ENCODE data around the gene WWC2.

WWC2 gene

DNA sequence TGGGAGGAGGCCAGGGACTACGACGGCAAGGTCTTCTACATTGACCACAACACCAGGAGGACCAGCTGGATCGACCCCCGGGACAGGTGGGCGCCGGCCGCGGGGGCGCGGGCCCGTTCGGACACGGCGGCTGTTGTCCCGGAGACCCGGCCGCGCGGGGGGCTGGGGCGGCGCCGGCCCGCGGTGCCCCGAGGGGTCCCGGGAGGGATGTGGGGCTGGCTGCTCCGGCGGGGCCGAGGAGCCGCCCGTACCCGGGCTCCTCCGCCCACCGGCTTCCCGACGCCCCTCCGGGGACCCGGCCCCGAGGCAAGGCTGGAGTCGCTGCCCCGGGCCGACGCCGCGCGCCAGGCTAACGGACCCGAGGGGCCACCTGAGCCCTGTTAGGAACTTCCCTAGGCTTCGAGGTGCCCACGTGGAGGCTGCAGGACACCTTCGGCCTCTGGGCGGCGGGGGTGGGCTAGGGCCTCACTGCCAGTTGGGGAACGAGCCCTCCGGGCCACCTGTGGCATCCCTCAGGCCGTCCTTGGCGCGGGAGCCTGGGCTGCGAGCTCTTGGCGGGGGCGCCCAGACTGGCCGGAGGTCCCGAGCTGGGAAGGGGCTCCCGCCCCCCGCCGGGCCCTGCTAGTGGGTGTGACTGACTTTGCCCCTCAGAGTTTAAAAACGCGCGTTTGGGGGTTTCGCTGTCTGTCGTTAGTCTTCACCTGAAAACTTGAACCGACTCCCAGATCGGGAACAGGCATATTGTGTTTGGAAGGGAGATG is 660 bp downstream of the WWC2 start:
- Histone ChIP-seq H3K36me3 (ENCODE audit: control insufficient read depth in 5 of 5, insufficient read depth in 5 of 5, low read length in 5 of 5) (no peaks in the 10 kb centered on the region), H3K4me3 (ENCODE audit: low read depth in 1 of 5, low read length in 5 of 5) (peak overlapping the region; percentile 59 to 90 (median 83)), H3K9ac (ENCODE audit: low read length in 5 of 5) (peak overlapping the region in 4 of 5 donors; percentile 82 to 92 (median 88)), H3K4me1 (ENCODE audit: control insufficient read depth in 5 of 5, insufficient read depth in 5 of 5, low read length in 5 of 5) (peaks cover 1 to 42% (median 30%) of the 10 kb centered on the region in 5 donors), H3K27ac (ENCODE audit: low read depth, low read length) (peak overlapping the region; percentile 97), H3K27me3 (ENCODE audit: control insufficient read depth in 5 of 5, insufficient read depth in 4 of 5, low read length in 5 of 5) (no peaks in the 10 kb centered on the region), H3K9me3 (ENCODE audit: control insufficient read depth in 5 of 5, low read length in 5 of 5) (no peaks in the 10 kb centered on the region)

DNA sequence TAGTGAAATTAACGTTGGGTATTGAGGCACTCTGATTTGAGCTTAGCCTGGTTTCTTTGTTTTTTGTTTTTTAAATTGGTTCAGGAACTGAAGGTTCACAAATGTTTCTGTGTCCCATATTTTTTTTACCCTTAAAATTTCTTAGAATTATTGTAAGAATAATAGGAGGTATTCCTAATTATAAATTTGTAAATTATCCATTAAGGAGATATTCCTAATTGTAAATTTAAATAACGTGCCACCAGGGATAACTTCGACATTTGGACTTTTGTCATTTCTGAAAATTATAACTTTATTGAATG is 1.2 kb downstream of the WWC2 start:
- H3K36me3 ChIP-seq (ENCODE audit: control insufficient read depth in 5 of 5, insufficient read depth in 5 of 5, low read length in 5 of 5), result no peaks in the 10 kb centered on the region
- H3K9ac ChIP-seq (ENCODE audit: low read length in 5 of 5), result peak overlapping the region in 4 of 5 donors; percentile 82 to 92 (median 88)
- no peaks in the 10 kb centered on the region for H3K27me3 ChIP-seq (ENCODE audit: control insufficient read depth in 5 of 5, insufficient read depth in 4 of 5, low read length in 5 of 5)
- peaks cover 1 to 42% (median 30%) of the 10 kb centered on the region in 5 donors for H3K4me1 ChIP-seq (ENCODE audit: control insufficient read depth in 5 of 5, insufficient read depth in 5 of 5, low read length in 5 of 5)
- H3K4me3 ChIP-seq (ENCODE audit: low read depth in 1 of 5, low read length in 5 of 5), result peak overlapping the region; percentile 59 to 90 (median 83)
- peak overlapping the region; percentile 97 for H3K27ac ChIP-seq (ENCODE audit: low read depth, low read length)
- H3K9me3 ChIP-seq (ENCODE audit: control insufficient read depth in 5 of 5, low read length in 5 of 5), result no peaks in the 10 kb centered on the region

DNA sequence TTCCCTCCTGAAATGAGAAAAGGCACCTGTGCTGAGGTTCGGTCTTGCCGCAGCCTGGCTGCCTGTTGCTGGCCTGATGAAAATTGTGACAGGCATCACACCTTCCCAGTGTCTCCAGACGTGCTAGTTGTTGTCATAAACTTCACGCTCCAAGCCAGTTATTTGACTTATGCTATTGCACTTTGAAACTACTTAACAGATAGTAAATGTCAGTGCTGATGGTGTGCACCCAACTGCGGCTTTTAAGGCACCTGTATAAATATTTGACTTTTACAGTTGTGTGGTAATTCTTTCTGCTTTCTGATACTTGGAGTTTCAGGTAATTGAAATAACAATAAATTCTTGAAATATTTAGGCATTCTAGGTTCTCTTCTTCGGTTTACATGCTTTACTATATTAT is 1.8 kb downstream of the WWC2 start:
- Histone ChIP-seq H3K9me3 (ENCODE audit: control insufficient read depth in 5 of 5, low read length in 5 of 5) (no peaks in the 10 kb centered on the region), H3K4me3 (ENCODE audit: low read depth in 1 of 5, low read length in 5 of 5) (peak overlapping the region in 3 of 5 donors; percentile 31 to 83 (median 57)), H3K36me3 (ENCODE audit: control insufficient read depth in 5 of 5, insufficient read depth in 5 of 5, low read length in 5 of 5) (no peaks in the 10 kb centered on the region), H3K4me1 (ENCODE audit: control insufficient read depth in 5 of 5, insufficient read depth in 5 of 5, low read length in 5 of 5) (peaks cover 1 to 42% (median 30%) of the 10 kb centered on the region in 5 donors), H3K27me3 (ENCODE audit: control insufficient read depth in 5 of 5, insufficient read depth in 4 of 5, low read length in 5 of 5) (no peaks in the 10 kb centered on the region), H3K9ac (ENCODE audit: low read length in 5 of 5) (peak overlapping the region in 2 of 5 donors; percentile 82 to 92), H3K27ac (ENCODE audit: low read depth, low read length) (peak overlapping the region; percentile 97)

DNA sequence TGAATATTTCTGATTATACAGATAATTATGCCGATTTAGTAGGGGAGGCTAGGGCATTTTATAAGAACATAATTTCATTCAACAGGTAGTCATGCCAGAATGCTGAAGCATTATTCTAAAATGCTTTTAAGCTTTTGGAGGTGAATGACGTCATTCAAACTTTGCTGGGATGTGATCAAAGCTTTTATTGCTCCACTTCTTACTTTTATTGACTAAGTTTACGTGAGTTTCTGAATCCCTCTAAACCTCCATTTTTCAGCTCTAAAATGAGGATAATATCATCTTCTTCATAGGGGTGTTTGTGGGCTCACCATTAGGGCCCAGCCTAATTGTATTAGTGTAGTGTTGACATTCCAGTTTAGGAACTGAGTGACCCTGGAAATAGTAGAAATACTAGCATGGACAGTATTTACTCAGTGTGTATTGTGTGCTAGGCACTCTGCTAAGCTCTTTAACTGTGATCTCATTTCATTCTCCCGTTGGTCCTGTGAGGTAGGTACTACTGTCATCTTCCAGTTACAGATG is 3.0 kb downstream of the WWC2 start:
- Histone ChIP-seq H3K9ac (ENCODE audit: low read length in 5 of 5) (no peak overlapping the region), H3K4me1 (ENCODE audit: control insufficient read depth in 5 of 5, insufficient read depth in 5 of 5, low read length in 5 of 5) (peaks cover 1 to 40% (median 30%) of the 10 kb centered on the region in 5 donors), H3K36me3 (ENCODE audit: control insufficient read depth in 5 of 5, insufficient read depth in 5 of 5, low read length in 5 of 5) (no peaks in the 10 kb centered on the region), H3K27me3 (ENCODE audit: control insufficient read depth in 5 of 5, insufficient read depth in 4 of 5, low read length in 5 of 5) (no peaks in the 10 kb centered on the region), H3K9me3 (ENCODE audit: control insufficient read depth in 5 of 5, low read length in 5 of 5) (no peaks in the 10 kb centered on the region), H3K4me3 (ENCODE audit: low read depth in 1 of 5, low read length in 5 of 5) (no peak overlapping the region), H3K27ac (ENCODE audit: low read depth, low read length) (no peak overlapping the region)

DNA sequence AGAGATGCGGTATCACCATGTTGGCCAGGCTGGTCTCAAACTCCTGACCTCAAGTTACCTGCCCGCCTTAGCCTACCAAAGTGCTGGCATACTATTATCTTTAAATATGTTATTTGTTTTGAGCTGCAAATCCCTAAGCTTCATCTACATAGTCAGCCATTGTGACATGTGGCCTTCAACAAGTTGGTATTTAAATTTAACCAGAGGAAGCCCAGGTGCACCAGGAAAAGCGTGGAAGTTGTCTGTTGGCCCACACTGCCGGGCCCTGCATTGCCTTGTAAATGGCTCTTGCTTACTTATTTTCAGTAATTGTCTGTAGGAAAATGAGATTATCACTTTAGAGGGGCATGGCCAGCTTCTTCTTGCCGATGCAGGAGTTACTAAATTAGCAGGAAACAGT is 6.0 kb downstream of the WWC2 start:
- no peak overlapping the region for H3K4me3 ChIP-seq (ENCODE audit: low read depth in 1 of 5, low read length in 5 of 5)
- no peaks in the 10 kb centered on the region for H3K9me3 ChIP-seq (ENCODE audit: control insufficient read depth in 5 of 5, low read length in 5 of 5)

DNA sequence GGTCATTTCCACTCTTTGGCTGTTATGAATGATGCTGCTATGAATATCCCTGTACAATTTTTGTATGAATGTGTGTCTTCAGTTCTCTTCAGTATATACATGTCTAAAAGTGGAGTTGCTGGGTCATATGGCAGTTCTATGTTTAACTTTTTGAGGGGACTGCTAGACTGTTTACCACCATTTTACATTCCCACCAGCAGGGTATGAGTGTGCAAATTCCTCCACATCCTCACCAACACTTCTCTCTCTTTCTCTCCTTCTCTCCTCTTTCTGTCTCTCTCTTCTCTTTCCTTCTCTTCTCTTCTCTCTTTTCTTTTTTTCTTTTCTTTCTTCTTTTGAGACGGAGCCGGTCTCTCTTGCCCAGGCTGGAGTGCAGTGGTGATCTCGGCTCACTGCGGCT is 7.8 kb downstream of the WWC2 start:
- Histone ChIP-seq H3K9ac (ENCODE audit: low read length in 5 of 5) (no peak overlapping the region), H3K4me3 (ENCODE audit: low read depth in 1 of 5, low read length in 5 of 5) (no peak overlapping the region), H3K4me1 (ENCODE audit: control insufficient read depth in 5 of 5, insufficient read depth in 5 of 5, low read length in 5 of 5) (peaks cover 0 to 16% (median 7%) of the 10 kb centered on the region in 5 donors), H3K27me3 (ENCODE audit: control insufficient read depth in 5 of 5, insufficient read depth in 4 of 5, low read length in 5 of 5) (no peaks in the 10 kb centered on the region), H3K36me3 (ENCODE audit: control insufficient read depth in 5 of 5, insufficient read depth in 5 of 5, low read length in 5 of 5) (no peaks in the 10 kb centered on the region), H3K27ac (ENCODE audit: low read depth, low read length) (no peak overlapping the region), H3K9me3 (ENCODE audit: control insufficient read depth in 5 of 5, low read length in 5 of 5) (no peaks in the 10 kb centered on the region)

More for the DNA sequence above, 6.0 kb downstream of the WWC2 start:
- H3K36me3 ChIP-seq (ENCODE audit: control insufficient read depth in 5 of 5, insufficient read depth in 5 of 5, low read length in 5 of 5), result no peaks in the 10 kb centered on the region
- H3K27me3 ChIP-seq (ENCODE audit: control insufficient read depth in 5 of 5, insufficient read depth in 4 of 5, low read length in 5 of 5), result no peaks in the 10 kb centered on the region
- peaks cover 0 to 19% (median 17%) of the 10 kb centered on the region in 5 donors for H3K4me1 ChIP-seq (ENCODE audit: control insufficient read depth in 5 of 5, insufficient read depth in 5 of 5, low read length in 5 of 5)
- no peak overlapping the region for H3K9ac ChIP-seq (ENCODE audit: low read length in 5 of 5)
- H3K27ac ChIP-seq (ENCODE audit: low read depth, low read length), result no peak overlapping the region

DNA sequence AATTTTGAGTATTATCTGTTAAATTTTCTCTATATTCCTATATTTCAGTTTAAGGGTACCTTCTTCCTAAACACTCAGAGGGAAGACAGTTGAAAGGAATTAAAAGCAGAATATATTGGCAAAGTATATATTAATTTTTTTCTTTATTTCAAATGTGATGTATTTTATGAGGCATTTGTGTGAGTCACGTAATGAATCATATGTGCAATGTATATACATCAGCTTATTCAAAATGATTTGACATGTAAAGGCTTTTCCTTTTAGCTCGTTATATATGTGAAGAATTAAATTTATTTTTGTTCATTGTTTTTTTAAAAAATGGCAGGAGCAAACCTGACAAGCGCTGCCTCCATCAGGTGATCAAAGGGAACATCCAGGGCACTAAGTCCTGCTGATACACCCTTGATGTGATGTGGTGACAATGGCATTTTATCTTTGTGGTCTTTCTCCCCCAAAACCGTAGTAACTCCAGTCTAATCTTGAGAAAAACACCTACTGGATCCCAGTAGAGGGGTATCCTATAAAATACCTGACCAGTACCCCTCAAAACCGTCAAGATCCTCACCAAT is 8.9 kb downstream of the WWC2 start:
- H3K4me3 ChIP-seq (ENCODE audit: low read depth in 1 of 5, low read length in 5 of 5), result no peak overlapping the region
- H3K27me3 ChIP-seq (ENCODE audit: control insufficient read depth in 5 of 5, insufficient read depth in 4 of 5, low read length in 5 of 5), result no peaks in the 10 kb centered on the region
- peaks cover 0 to 16% (median 3%) of the 10 kb centered on the region in 5 donors for H3K4me1 ChIP-seq (ENCODE audit: control insufficient read depth in 5 of 5, insufficient read depth in 5 of 5, low read length in 5 of 5)
- no peaks in the 10 kb centered on the region for H3K36me3 ChIP-seq (ENCODE audit: control insufficient read depth in 5 of 5, insufficient read depth in 5 of 5, low read length in 5 of 5)
- no peaks in the 10 kb centered on the region for H3K9me3 ChIP-seq (ENCODE audit: control insufficient read depth in 5 of 5, low read length in 5 of 5)
- H3K27ac ChIP-seq (ENCODE audit: low read depth, low read length), result no peak overlapping the region
- no peak overlapping the region for H3K9ac ChIP-seq (ENCODE audit: low read length in 5 of 5)

DNA sequence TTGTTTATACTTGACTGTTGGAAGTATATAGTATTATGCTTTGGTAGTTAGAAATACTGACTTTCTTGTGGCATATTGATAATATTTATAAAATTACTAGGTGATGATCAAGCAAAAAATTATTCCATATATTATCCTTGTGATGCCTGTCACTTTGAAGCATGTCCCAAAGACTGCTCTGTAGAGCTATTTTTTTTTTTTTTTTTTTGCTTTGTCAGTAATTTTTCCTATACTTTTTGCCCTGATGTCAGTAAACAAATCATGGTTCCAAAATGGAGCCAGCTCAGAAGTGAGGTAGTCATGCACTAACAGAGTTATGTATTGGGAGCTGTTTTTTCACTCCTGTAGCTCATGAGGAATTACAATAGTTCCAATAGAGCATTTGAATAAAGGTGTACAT is 11.2 kb downstream of the WWC2 start:
- no peaks in the 10 kb centered on the region for H3K27me3 ChIP-seq (ENCODE audit: control insufficient read depth in 5 of 5, insufficient read depth in 4 of 5, low read length in 5 of 5)
- H3K27ac ChIP-seq (ENCODE audit: low read depth, low read length), result no peak overlapping the region
- peaks cover 0 to 16% (median 3%) of the 10 kb centered on the region in 5 donors for H3K4me1 ChIP-seq (ENCODE audit: control insufficient read depth in 5 of 5, insufficient read depth in 5 of 5, low read length in 5 of 5)
- H3K9ac ChIP-seq (ENCODE audit: low read length in 5 of 5), result no peak overlapping the region
- no peaks in the 10 kb centered on the region for H3K9me3 ChIP-seq (ENCODE audit: control insufficient read depth in 5 of 5, low read length in 5 of 5)
- no peaks in the 10 kb centered on the region for H3K36me3 ChIP-seq (ENCODE audit: control insufficient read depth in 5 of 5, insufficient read depth in 5 of 5, low read length in 5 of 5)
- no peak overlapping the region for H3K4me3 ChIP-seq (ENCODE audit: low read depth in 1 of 5, low read length in 5 of 5)

DNA sequence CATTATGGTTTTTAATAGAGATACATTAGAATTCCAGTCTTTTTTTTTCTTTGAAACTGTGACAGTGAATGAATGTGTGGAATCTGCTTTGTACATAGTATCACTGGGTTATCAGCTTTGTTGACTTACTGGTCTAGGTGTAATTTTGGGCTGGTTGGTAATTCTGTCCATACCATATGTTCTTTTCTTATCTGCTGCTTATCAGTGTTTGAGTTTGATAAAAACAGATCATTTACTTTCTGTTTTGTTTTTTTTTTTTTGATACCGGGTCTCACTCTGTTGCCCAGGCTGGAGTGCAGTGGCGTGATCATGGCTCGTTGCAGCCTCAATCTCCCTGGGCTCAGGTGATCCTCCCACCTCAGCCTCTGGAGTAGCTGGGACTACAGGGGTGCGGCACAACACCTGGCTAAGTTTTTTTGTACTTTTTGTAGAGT is 12.4 kb downstream of the WWC2 start:
- no peaks in the 10 kb centered on the region for H3K27me3 ChIP-seq (ENCODE audit: control insufficient read depth in 5 of 5, insufficient read depth in 4 of 5, low read length in 5 of 5)
- H3K4me1 ChIP-seq (ENCODE audit: control insufficient read depth in 5 of 5, insufficient read depth in 5 of 5, low read length in 5 of 5), result peaks cover 0 to 16% (median 3%) of the 10 kb centered on the region in 5 donors
- H3K36me3 ChIP-seq (ENCODE audit: control insufficient read depth in 5 of 5, insufficient read depth in 5 of 5, low read length in 5 of 5), result no peaks in the 10 kb centered on the region
- no peak overlapping the region for H3K4me3 ChIP-seq (ENCODE audit: low read depth in 1 of 5, low read length in 5 of 5)
- no peaks in the 10 kb centered on the region for H3K9me3 ChIP-seq (ENCODE audit: control insufficient read depth in 5 of 5, low read length in 5 of 5)
- H3K9ac ChIP-seq (ENCODE audit: low read length in 5 of 5), result no peak overlapping the region
- H3K27ac ChIP-seq (ENCODE audit: low read depth, low read length), result no peak overlapping the region

DNA sequence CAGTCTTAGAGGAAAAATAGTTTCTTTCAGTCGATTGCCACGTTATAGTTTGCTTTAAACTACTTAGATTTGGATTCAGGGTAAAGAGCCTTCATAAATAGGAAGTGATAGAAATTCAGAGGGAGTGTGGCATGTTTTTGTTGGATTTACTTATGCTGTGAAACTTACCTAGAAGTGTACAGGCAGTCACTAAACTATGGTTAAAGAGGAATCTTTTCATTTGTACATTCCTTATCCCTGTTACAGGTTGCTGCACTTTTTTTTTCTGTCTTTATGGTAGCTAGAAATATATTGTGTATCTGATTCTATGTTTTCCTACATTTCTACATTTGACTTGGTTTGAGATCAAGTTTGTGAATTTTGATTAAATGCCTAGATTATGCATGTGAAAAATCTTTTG is 19.1 kb downstream of the WWC2 start:
- no peaks in the 10 kb centered on the region for H3K27me3 ChIP-seq (ENCODE audit: control insufficient read depth in 5 of 5, insufficient read depth in 4 of 5, low read length in 5 of 5)
- H3K4me1 ChIP-seq (ENCODE audit: control insufficient read depth in 5 of 5, insufficient read depth in 5 of 5, low read length in 5 of 5), result peaks cover 0 to 17% (median 12%) of the 10 kb centered on the region in 5 donors
- no peak overlapping the region for H3K4me3 ChIP-seq (ENCODE audit: low read depth in 1 of 5, low read length in 5 of 5)
- H3K9ac ChIP-seq (ENCODE audit: low read length in 5 of 5), result no peak overlapping the region
- no peak overlapping the region for H3K27ac ChIP-seq (ENCODE audit: low read depth, low read length)
- no peaks in the 10 kb centered on the region for H3K36me3 ChIP-seq (ENCODE audit: control insufficient read depth in 5 of 5, insufficient read depth in 5 of 5, low read length in 5 of 5)
- no peaks in the 10 kb centered on the region for H3K9me3 ChIP-seq (ENCODE audit: control insufficient read depth in 5 of 5, low read length in 5 of 5)

Data from subcutaneous abdominal adipose tissue (tissue), 5 donors.